ENCODE results near the gene ANKS1A.

Gene ANKS1A

GRCh38 chr6:35062676-35063574 is 173.9 kb downstream of the ANKS1A start:
- no peak overlapping the region for H3K4me3 ChIP-seq (IDR thresholded peaks at IDR 0.05; ENCODE audit: insufficient read depth, low read depth, low read length)

GRCh38 chr6:35063701-35064280 is 174.7 kb downstream of the ANKS1A start:
- no peak overlapping the region for H3K27ac ChIP-seq
- H3K9ac ChIP-seq = no peak overlapping the region

More at GRCh38 chr6:35062676-35063574, 173.9 kb downstream of the ANKS1A start:
- no peak overlapping the region for H2AFZ ChIP-seq (ENCODE audit: low read depth)
- H3K36me3 ChIP-seq (ENCODE audit: insufficient read depth) = no peaks in the 10 kb centered on the region
- H3K4me1 ChIP-seq (ENCODE audit: low read depth, poor library complexity, severe bottlenecking) = no peaks in the 10 kb centered on the region
- TF ChIP-seq CTCF (conservative IDR thresholded peaks at IDR 0.05; ENCODE audit: low read depth, low read length) = no peak
- H4K20me1 ChIP-seq (ENCODE audit: insufficient read depth) = no peaks in the 10 kb centered on the region
- no peak overlapping the region for H3K9ac ChIP-seq
- no peak overlapping the region for H3K4me2 ChIP-seq
- no peaks in the 10 kb centered on the region for H3K79me2 ChIP-seq (ENCODE audit: insufficient read depth, low read depth)
- no peaks in the 10 kb centered on the region for H3K27me3 ChIP-seq (ENCODE audit: insufficient read depth, low read depth)
- H3K27ac ChIP-seq = no peak overlapping the region

GRCh38 chr6:35064290-35064689 is 175.2 kb downstream of the ANKS1A start:
- no peak overlapping the region for H3K4me3 ChIP-seq (IDR thresholded peaks at IDR 0.05; ENCODE audit: insufficient read depth, low read depth, low read length)
- H4K20me1 ChIP-seq (ENCODE audit: insufficient read depth) = no peaks in the 10 kb centered on the region
- TF ChIP-seq CTCF (conservative IDR thresholded peaks at IDR 0.05; ENCODE audit: low read depth, low read length) = no peak
- no peak overlapping the region for H3K4me2 ChIP-seq
- no peak overlapping the region for H3K9ac ChIP-seq
- no peaks in the 10 kb centered on the region for H3K79me2 ChIP-seq (ENCODE audit: insufficient read depth, low read depth)
- H3K27ac ChIP-seq = no peak overlapping the region
- H3K36me3 ChIP-seq (ENCODE audit: insufficient read depth) = no peaks in the 10 kb centered on the region
- H2AFZ ChIP-seq (ENCODE audit: low read depth) = no peak overlapping the region
- H3K27me3 ChIP-seq (ENCODE audit: insufficient read depth, low read depth) = no peaks in the 10 kb centered on the region
- H3K4me1 ChIP-seq (ENCODE audit: low read depth, poor library complexity, severe bottlenecking) = no peaks in the 10 kb centered on the region

More at GRCh38 chr6:35063701-35064280, 174.7 kb downstream of the ANKS1A start:
- H3K4me1 ChIP-seq (ENCODE audit: low read depth, poor library complexity, severe bottlenecking) = no peaks in the 10 kb centered on the region
- no peaks in the 10 kb centered on the region for H4K20me1 ChIP-seq (ENCODE audit: insufficient read depth)
- no peak overlapping the region for H3K4me3 ChIP-seq (IDR thresholded peaks at IDR 0.05; ENCODE audit: insufficient read depth, low read depth, low read length)
- H2AFZ ChIP-seq (ENCODE audit: low read depth) = no peak overlapping the region
- H3K4me2 ChIP-seq = no peak overlapping the region
- no peaks in the 10 kb centered on the region for H3K27me3 ChIP-seq (ENCODE audit: insufficient read depth, low read depth)
- no peaks in the 10 kb centered on the region for H3K36me3 ChIP-seq (ENCODE audit: insufficient read depth)
- no peaks in the 10 kb centered on the region for H3K79me2 ChIP-seq (ENCODE audit: insufficient read depth, low read depth)
- TF ChIP-seq CTCF (conservative IDR thresholded peaks at IDR 0.05; ENCODE audit: low read depth, low read length) = no peak

DNA sequence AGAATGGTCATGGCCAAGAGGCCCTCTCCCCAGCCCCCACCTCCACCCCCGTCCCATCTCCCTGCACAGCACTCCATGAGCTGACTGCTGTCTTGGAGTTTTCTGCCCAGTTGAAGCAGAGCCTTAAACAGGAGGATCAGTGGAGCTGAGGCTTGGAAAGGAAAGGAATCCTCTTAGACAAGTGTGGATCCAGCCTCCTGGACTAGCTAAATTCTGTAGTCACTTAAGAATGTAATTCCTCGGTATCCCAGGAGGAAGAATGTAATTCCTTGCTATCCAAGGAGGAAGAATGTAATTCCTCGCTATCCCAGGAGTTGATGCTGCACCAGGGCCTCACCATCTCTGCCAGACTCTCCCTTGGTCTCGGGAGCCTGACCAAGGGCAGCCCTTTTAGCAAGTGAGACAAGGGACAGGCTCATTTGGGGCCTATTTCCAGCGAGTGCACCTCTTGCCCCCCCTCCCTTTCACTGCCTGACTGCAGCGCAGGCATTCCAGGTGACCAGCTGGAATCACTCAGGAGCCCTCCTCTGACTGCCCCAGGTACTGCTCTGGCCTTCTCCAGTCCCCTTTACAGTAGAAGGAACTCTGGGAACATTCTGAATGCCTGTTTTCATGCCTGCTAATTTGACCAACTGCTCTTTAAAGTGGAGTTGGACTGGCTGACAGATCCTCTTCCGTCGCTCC is 175.8 kb downstream of the ANKS1A start:
- Histone ChIP-seq H3K4me1 (ENCODE audit: low read depth, poor library complexity, severe bottlenecking) (no peaks in the 10 kb centered on the region), H3K79me2 (ENCODE audit: insufficient read depth, low read depth) (no peaks in the 10 kb centered on the region), H3K9ac (no peak overlapping the region), H3K27ac (no peak overlapping the region), H3K36me3 (ENCODE audit: insufficient read depth) (no peaks in the 10 kb centered on the region), H3K27me3 (ENCODE audit: insufficient read depth, low read depth) (no peaks in the 10 kb centered on the region), H3K4me3 (IDR thresholded peaks at IDR 0.05; ENCODE audit: insufficient read depth, low read depth, low read length) (no peak overlapping the region), H4K20me1 (ENCODE audit: insufficient read depth) (no peaks in the 10 kb centered on the region), H3K4me2 (no peak overlapping the region), H2AFZ (ENCODE audit: low read depth) (no peak overlapping the region)
- TF ChIP-seq CTCF (conservative IDR thresholded peaks at IDR 0.05; ENCODE audit: low read depth, low read length) = no peak

Data from KMS-11 (cell line).